Skin epidermis (tissue), 12 donors: ENCODE results near the gene SYNE3.

Source experiments
- H3K27ac ChIP-seq, 21 experiments: fragments of 200-600 bp; sonication (generic) in 11 of 21; one replicate each; pipeline ENCODE4 v1.5.0; 2020; ENCODE audit warnings: mild to moderate bottlenecking in 3 of 21, inconsistent platforms in 2 of 21, moderate library complexity in 2 of 21
- H3K4me3 ChIP-seq, 7 experiments: fragments of 200-600 bp; sonication (generic) in 2 of 7; one replicate each; pipeline ENCODE4 v1.5.0; 2020; ENCODE audit warnings: inconsistent platforms in 2 of 7, mild to moderate bottlenecking in 2 of 7, moderate library complexity in 1 of 7

Gene SYNE3

GRCh38 chr14:95509495-95509894 is 7.0 kb downstream of the SYNE3 start:
- peak overlapping the region in 6 of 21 experiments; percentile 10 to 78 (median 50) for H3K27ac ChIP-seq

GRCh38 chr14:95508377-95508776 is 8.1 kb downstream of the SYNE3 start:
- no peak overlapping the region for H3K4me3 ChIP-seq
- H3K27ac ChIP-seq, result peak overlapping the region in 11 of 21 experiments; percentile 13 to 81 (median 62)

More at GRCh38 chr14:95509495-95509894, 7.0 kb downstream of the SYNE3 start:
- H3K4me3 ChIP-seq, result no peak overlapping the region

- Histone ChIP-seq H3K27ac (peak overlapping the region in 16 of 21 experiments; percentile 8 to 81 (median 62)), H3K4me3 (no peak overlapping the region)
Observed at GRCh38 chr14:95507701-95508103, 8.7 kb downstream of the SYNE3 start.

- H3K27ac ChIP-seq, result peak overlapping the region in 17 of 21 experiments; percentile 8 to 81 (median 61)
- H3K4me3 ChIP-seq, result no peak overlapping the region
Observed at GRCh38 chr14:95507174-95507573, 9.3 kb downstream of the SYNE3 start.

GRCh38 chr14:95505030-95505589 is 11.3 kb downstream of the SYNE3 start:
- Histone ChIP-seq H3K27ac (peak overlapping the region in 7 of 21 experiments; percentile 0 to 54 (median 19)), H3K4me3 (no peak overlapping the region)

GRCh38 chr14:95504135-95505029 is 12.1 kb downstream of the SYNE3 start:
- Histone ChIP-seq H3K4me3 (no peak overlapping the region), H3K27ac (peak overlapping the region in 7 of 21 experiments; percentile 0 to 54 (median 19))

- H3K27ac ChIP-seq, result peak overlapping the region in 3 of 21 experiments; percentile 18 to 52 (median 32)
- no peak overlapping the region for H3K4me3 ChIP-seq
Observed at GRCh38 chr14:95503365-95504134, 12.9 kb downstream of the SYNE3 start.

- H3K27ac ChIP-seq, result peak overlapping the region in 10 of 21 experiments; percentile 2 to 61 (median 48)
- no peak overlapping the region for H3K4me3 ChIP-seq
Observed at GRCh38 chr14:95502381-95502950, 14.0 kb downstream of the SYNE3 start.

- H3K4me3 ChIP-seq, result no peak overlapping the region
- peak overlapping the region in 16 of 21 experiments; percentile 4 to 70 (median 42) for H3K27ac ChIP-seq
Observed at GRCh38 chr14:95500772-95501401, 15.6 kb downstream of the SYNE3 start.

GRCh38 chr14:95500201-95500681 is 16.2 kb downstream of the SYNE3 start:
- peak overlapping the region in 12 of 21 experiments; percentile 4 to 70 (median 36) for H3K27ac ChIP-seq
- H3K4me3 ChIP-seq, result no peak overlapping the region

GRCh38 chr14:95499354-95499750 is 17.1 kb downstream of the SYNE3 start:
- Histone ChIP-seq H3K27ac (peak overlapping the region in 3 of 21 experiments; percentile 16 to 42 (median 24)), H3K4me3 (no peak overlapping the region)

- no peak overlapping the region for H3K4me3 ChIP-seq
- peak overlapping the region in 6 of 21 experiments; percentile 14 to 42 (median 26) for H3K27ac ChIP-seq
Observed at GRCh38 chr14:95498622-95499353, 17.7 kb downstream of the SYNE3 start.

GRCh38 chr14:95497561-95498011 is 18.9 kb downstream of the SYNE3 start:
- no peak overlapping the region for H3K4me3 ChIP-seq
- peak overlapping the region in 2 of 21 experiments; percentile 39 to 86 for H3K27ac ChIP-seq

- peak overlapping the region in 18 of 21 experiments; percentile 4 to 86 (median 68) for H3K27ac ChIP-seq
- no peak overlapping the region for H3K4me3 ChIP-seq
Observed at GRCh38 chr14:95496690-95497259, 19.7 kb downstream of the SYNE3 start.

GRCh38 chr14:95496111-95496681 is 20.3 kb downstream of the SYNE3 start:
- no peak overlapping the region for H3K4me3 ChIP-seq

GRCh38 chr14:95495538-95496025 is 20.9 kb downstream of the SYNE3 start:
- Histone ChIP-seq H3K4me3 (no peak overlapping the region), H3K27ac (peak overlapping the region in 19 of 21 experiments; percentile 12 to 86 (median 68))

More at GRCh38 chr14:95496111-95496681, 20.3 kb downstream of the SYNE3 start:
- H3K27ac ChIP-seq, result peak overlapping the region in 20 of 21 experiments; percentile 4 to 86 (median 68)

- Histone ChIP-seq H3K27ac (peak overlapping the region in 19 of 21 experiments; percentile 12 to 86 (median 68)), H3K4me3 (no peak overlapping the region)
Observed at GRCh38 chr14:95495076-95495475, 21.4 kb downstream of the SYNE3 start.
